SK-N-SH (cell line): ENCODE data around the gene CHERP. TPM values are rescaled to one million over a fixed set of nuclear protein-coding genes. Genes with fewer than 3 reads are reported as not detected.

Source experiments
- CTCF ChIA-PET: fragments of 300-600, 350-600 bp; formaldehyde crosslinking; extraction: SDS; loops from one replicate; lab custom pipeline; 2021; lab: Yijun Ruan, JAX
- POLR2A ChIA-PET: fragments of 350-600 bp; sonication (Branson Sonifier 250); formaldehyde crosslinking; extraction: SDS; loops from one replicate; lab custom pipeline; 2020; ENCODE audit warnings: antibody characterized with exemption, inconsistent platforms; lab: Yijun Ruan, JAX
- DNase-seq: peaks from one replicate; pipeline ENCODE4 v3.0.0; 2012
- H2AFZ ChIP-seq: fragments of 200-600 bp; sonication (generic); 2 replicates; pipeline ENCODE4 v1.8.1; 2016; ENCODE audit warnings: antibody characterized with exemption, mild to moderate bottlenecking, low read depth
- H3F3A ChIP-seq: fragments of 200-600 bp; sonication (generic); replicated peaks from 2 replicates; pipeline ENCODE3; 2016; ENCODE audit warnings: antibody characterized with exemption, mild to moderate bottlenecking; ENCODE audit not compliant: insufficient read depth
- H3K27ac ChIP-seq, 2 experiments: fragments of 200-500 bp in 1 of 2; fragments of 200-600 bp in 1 of 2; sonication (Bioruptor generic) in 1 of 2; sonication (generic), shearing (Covaris generic) in 1 of 2; 2 replicates each; pipeline versions ENCODE4 v1.5.1 to v1.6.1; 2014 to 2016; ENCODE audit warnings: low read depth in 2 of 2, inconsistent platforms in 1 of 2, low read length in 1 of 2, mild to moderate bottlenecking in 1 of 2, mixed read lengths in 1 of 2
- H3K27me3 ChIP-seq: fragments of 200-600 bp; sonication (generic), shearing (Covaris generic); 2 replicates; pipeline ENCODE4 v1.6.1; 2016; ENCODE audit warnings: mixed run types; ENCODE audit not compliant: insufficient read depth
- H3K36me3 ChIP-seq, 2 experiments: fragments of 200-500 bp in 1 of 2; fragments of 200-600 bp in 1 of 2; sonication (Bioruptor generic) in 1 of 2; sonication (generic) in 1 of 2; replicated peaks in 1 of 2; 2 replicates each; pipeline versions ENCODE3 to v1.5.1; 2014 to 2016; ENCODE audit warnings: low read length in 1 of 2, mild to moderate bottlenecking in 1 of 2; ENCODE audit not compliant: insufficient read depth in 2 of 2, control insufficient read depth in 1 of 2
- H3K4me1 ChIP-seq, 2 experiments: fragments of 200-500 bp in 1 of 2; fragments of 200-600 bp in 1 of 2; sonication (Bioruptor generic) in 1 of 2; sonication (generic), shearing (Covaris generic) in 1 of 2; 2 replicates each; pipeline versions ENCODE4 v1.5.1 to v1.6.1; 2014 to 2016; ENCODE audit warnings: low read depth in 1 of 2, low read length in 1 of 2, mixed run types in 1 of 2; ENCODE audit not compliant: insufficient read depth in 2 of 2, control insufficient read depth in 1 of 2
- H3K4me2 ChIP-seq: fragments of 200-600 bp; sonication (generic), shearing (Covaris generic); 2 replicates; pipeline ENCODE4 v1.6.1; 2017; ENCODE audit warnings: mixed run types
- H3K4me3 ChIP-seq, 2 experiments: fragments of 200-500 bp in 1 of 2; fragments of 200-600 bp in 1 of 2; sonication (Bioruptor generic) in 1 of 2; sonication (generic), shearing (Covaris generic) in 1 of 2; 2 replicates each; pipeline versions ENCODE4 v1.5.1 to v1.8.1; 2014 to 2016; ENCODE audit warnings: low read depth in 2 of 2, inconsistent platforms in 1 of 2, low read length in 1 of 2, mild to moderate bottlenecking in 1 of 2, mixed read lengths in 1 of 2, moderate library complexity in 1 of 2
- H3K79me2 ChIP-seq: fragments of 200-600 bp; sonication (generic); 2 replicates; pipeline ENCODE4 v1.8.1; 2017; ENCODE audit warnings: mild to moderate bottlenecking; ENCODE audit not compliant: insufficient read depth
- H3K9ac ChIP-seq: fragments of 200-600 bp; sonication (generic); 2 replicates; pipeline ENCODE4 v1.6.1; 2017; ENCODE audit warnings: mixed run types
- H3K9me2 ChIP-seq: fragments of 200-600 bp; sonication (generic); 2 replicates; pipeline ENCODE4 v1.6.1; 2017; ENCODE audit warnings: mixed run types
- H3K9me3 ChIP-seq: fragments of 200-600 bp; sonication (generic); 2 replicates; pipeline ENCODE4 v1.6.1; 2017; ENCODE audit warnings: mixed run types, mild to moderate bottlenecking, moderate library complexity
- H4K20me1 ChIP-seq: fragments of 200-600 bp; sonication (generic); 2 replicates; pipeline ENCODE4 v1.6.1; 2017; ENCODE audit warnings: mild to moderate bottlenecking, mixed run types; ENCODE audit not compliant: insufficient read depth
- CHD2 ChIP-seq: fragments of 150-350 bp; IDR thresholded peaks from 2 replicates; pipeline ENCODE4 v1.6.1; 2018; ENCODE audit warnings: low read length; ENCODE audit not compliant: partially characterized antibody
- FOSL2 ChIP-seq: IDR thresholded peaks from 2 replicates; pipeline ENCODE4 v1.4.0; 2012; ENCODE audit warnings: low read depth, mild to moderate bottlenecking, moderate library complexity, borderline replicate concordance
- FOXJ3 ChIP-seq: sonication (generic); formaldehyde crosslinking; IDR thresholded peaks from 2 replicates; pipeline ENCODE4 v1.5.1; 2020; ENCODE audit warnings: mild to moderate bottlenecking, missing genetic modification reagents
- FOXM1 ChIP-seq: IDR thresholded peaks from 2 replicates; pipeline ENCODE4 v1.4.0; 2012; ENCODE audit warnings: low read depth, mild to moderate bottlenecking
- MXI1 ChIP-seq: IDR thresholded peaks from 2 replicates; pipeline ENCODE4 v1.6.1; 2012; ENCODE audit warnings: mild to moderate bottlenecking, low read depth, low read length, improper control_type of control experiment
- RAD21 ChIP-seq: IDR thresholded peaks from 2 replicates; pipeline ENCODE4 v1.6.1; 2012; ENCODE audit warnings: mild to moderate bottlenecking, low read length
- SMC3 ChIP-seq: IDR thresholded peaks from 2 replicates; pipeline ENCODE4 v1.6.1; 2012; ENCODE audit warnings: low read depth, low read length, improper control_type of control experiment
- WGBS: methylation state at CpG from one replicate; pipeline ENCODE4 v1.1.6; 2017; ENCODE audit warnings: low lambda C conversion rate; 5-methylcytosine and 5-hydroxymethylcytosine counted together
- polyA plus RNA-seq, 3 experiments: library from polyadenylated mRNA; depleted of rRNA; stranded (reverse); fragments of >200 nt; gene quantifications; 2 replicates each; pipeline ENCODE4 v1.2.3, GENCODE V29; 2012
- TF ChIP-seq, protein P1 (sequence below): IDR thresholded peaks from 2 replicates; pipeline ENCODE4 v1.6.1; 2012; ENCODE audit warnings: mild to moderate bottlenecking, low read depth, low read length, moderate library complexity
- TF ChIP-seq, protein P2 (sequence below): IDR thresholded peaks from 2 replicates; pipeline ENCODE4 v1.4.0; 2012; ENCODE audit warnings: low read depth, borderline replicate concordance

The CHERP gene
- polyA plus RNA-seq, 1 of the 3 experiments (the other 2 are of a cell fraction), result 16.8 TPM

DNA sequence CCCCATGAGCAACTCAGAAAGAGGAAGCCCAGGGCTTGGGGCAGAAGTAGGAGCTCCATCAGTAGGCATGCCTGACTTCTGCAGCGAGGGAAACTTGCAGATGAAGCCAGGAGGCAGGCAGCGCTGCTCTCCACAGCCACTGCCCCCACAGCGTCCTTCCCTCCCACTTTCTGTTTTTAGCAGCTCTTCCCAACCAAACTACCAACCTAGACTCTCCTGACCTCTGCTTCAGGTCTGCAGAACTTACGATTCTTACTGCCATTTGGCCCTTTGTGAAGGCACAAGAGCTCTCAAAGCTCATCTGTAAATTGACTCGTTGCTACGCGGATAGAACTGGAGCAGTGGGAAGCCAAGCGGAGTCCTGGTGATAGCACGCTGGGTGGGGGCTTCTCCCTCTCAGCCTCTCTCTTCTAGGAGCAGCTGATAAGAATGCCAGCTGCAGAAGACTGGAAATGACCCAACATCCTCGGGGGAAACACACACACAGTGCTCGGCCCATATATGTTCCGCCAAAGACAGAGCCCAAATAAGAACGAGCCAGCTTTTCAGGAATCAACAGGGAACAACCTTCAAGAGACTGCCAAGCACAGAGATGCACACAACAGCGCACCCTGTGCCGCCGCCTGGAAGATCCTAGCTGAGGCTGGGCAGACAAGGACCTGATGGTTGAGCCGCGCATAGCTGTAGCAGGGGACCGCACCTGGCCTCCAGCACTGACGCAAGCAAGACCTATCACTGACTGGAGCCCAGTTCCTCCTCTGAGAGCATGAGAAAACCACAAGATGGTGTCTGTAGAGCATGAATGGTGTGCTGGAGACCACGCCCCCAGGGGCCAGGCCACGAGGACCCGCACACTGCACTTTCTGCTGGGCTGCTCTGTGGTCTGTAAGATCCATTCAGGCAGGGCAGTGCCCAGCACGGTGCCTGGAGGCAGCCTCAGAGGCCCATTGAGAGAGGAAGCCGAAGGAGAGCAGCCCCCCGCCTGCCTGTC, 45.9 kb upstream of the CHERP start:
- H3K27me3 ChIP-seq, result no peaks in the 10 kb centered on the region
- peaks cover 99% of the 10 kb centered on the region for H3K79me2 ChIP-seq
- H3K36me3 ChIP-seq, result no peaks in the 10 kb centered on the region
- no peak overlapping the region for H2AFZ ChIP-seq
- no peaks in the 10 kb centered on the region for H3K9me2 ChIP-seq
- WGBS, result 61% methylated on average over 15 of the region's 26 CpGs
- H3K4me1 ChIP-seq, result peaks cover 48 to 85% of the 10 kb centered on the region in 2 experiments
- peak; percentile 68 for DNase-seq
- H3K9ac ChIP-seq, result no peak overlapping the region
- no peaks in the 10 kb centered on the region for H3K9me3 ChIP-seq
- ChIA-PET POLR2A (interaction anchor here (0.8 to 1.9 kb wide), 3 partner anchors 11 to 40 kb away, joined by 3 to 10 read pairs (median 5); partner anchors contain the start of genes MED26 and SLC35E1), CTCF (interaction anchor here (1.0 to 3.5 kb wide), 3 partner anchors 10 to 61 kb away, joined by 3 to 12 read pairs (median 6); no protein-coding TSS in a partner anchor)
- peak overlapping the region in 1 of 2 experiments; percentile 19; a peak in 1 of 4 replicates for H3K4me3 ChIP-seq
- peak overlapping the region in 1 of 2 experiments; percentile 77; a peak in 2 of 4 replicates for H3K27ac ChIP-seq
- TF ChIP-seq RAD21 (peak; percentile 31; the same call in 1 of the 2 replicates), MXI1 (peak; percentile 18; the same call in 1 of the 2 replicates), FOXM1 (no peak)
- H3K4me2 ChIP-seq, result peak overlapping the region; percentile 7
- H3F3A ChIP-seq, result peaks cover 8% of the 10 kb centered on the region
- peaks cover 99% of the 10 kb centered on the region for H4K20me1 ChIP-seq

DNA sequence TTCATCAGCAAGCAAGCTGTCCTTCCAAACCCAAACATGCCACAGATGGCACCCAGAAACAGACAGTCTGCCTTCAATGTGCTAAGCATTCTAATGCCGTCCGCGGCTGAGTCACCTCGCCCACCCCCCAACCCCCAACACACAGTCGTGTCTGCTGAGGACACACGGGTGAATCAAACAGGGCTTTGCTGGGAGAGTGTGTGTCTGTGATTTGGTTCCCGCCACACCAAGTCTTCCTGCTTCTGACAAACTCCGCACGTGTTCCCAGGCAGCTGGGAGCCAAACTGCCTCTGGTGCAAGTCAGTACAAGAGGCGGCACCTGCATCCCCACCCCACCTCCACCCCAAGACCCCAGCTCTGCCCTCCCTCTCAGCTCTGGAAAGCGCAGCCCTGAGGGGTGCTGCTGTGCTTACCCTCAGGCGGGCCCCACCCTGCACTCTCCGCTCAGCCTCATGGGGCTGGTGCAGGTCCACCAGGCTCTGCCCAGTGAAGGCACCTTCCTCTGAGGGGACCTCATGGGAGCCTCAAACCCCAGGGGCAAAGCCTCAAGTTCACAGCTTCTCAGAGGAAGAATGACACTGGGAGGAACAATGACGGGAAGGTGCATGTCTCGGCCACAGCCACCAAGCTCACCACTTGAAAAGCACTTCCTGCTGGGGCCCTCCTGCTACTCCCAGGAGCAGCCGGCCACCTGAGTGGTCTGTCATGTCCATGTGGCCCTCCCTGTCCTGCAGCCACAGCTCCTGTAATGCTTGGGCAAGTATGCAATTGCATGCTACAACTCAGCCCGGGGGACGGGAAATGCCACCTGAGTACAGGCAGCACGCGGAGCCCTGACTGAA, 45.0 kb upstream of the CHERP start:
- no peaks in the 10 kb centered on the region for H3K9me2 ChIP-seq
- CTCF ChIA-PET, result interaction anchor here (1.0 to 1.2 kb wide), 2 partner anchors 9 to 60 kb away, joined by 3 to 6 read pairs; no protein-coding TSS in a partner anchor
- POLR2A ChIA-PET, result interaction anchor here (0.8 to 1.9 kb wide), 3 partner anchors 12 to 41 kb away, joined by 3 to 10 read pairs (median 5); partner anchors contain the start of genes MED26 and SLC35E1

DNA sequence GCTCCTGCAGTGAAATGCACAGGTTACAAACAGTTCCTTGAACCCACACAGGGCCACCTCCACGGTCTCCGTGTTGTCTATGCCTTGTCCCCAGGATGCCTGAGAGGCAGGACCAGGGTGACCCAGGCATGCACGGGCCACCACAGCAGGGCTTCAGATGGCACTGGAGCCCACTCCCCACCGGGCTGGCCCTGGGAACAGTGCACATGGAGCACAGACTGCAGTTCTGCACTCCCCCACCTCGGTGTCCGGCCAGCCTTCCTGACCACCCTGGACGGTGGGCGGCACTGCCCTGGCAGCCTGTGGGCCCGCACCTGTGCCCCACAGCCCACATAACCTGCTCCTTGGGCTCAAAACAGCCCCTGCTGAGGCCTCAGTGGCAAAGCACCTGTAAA, 44.2 kb upstream of the CHERP start:
- TF ChIP-seq CHD2, result no peak
- TF ChIP-seq, protein P1, sequence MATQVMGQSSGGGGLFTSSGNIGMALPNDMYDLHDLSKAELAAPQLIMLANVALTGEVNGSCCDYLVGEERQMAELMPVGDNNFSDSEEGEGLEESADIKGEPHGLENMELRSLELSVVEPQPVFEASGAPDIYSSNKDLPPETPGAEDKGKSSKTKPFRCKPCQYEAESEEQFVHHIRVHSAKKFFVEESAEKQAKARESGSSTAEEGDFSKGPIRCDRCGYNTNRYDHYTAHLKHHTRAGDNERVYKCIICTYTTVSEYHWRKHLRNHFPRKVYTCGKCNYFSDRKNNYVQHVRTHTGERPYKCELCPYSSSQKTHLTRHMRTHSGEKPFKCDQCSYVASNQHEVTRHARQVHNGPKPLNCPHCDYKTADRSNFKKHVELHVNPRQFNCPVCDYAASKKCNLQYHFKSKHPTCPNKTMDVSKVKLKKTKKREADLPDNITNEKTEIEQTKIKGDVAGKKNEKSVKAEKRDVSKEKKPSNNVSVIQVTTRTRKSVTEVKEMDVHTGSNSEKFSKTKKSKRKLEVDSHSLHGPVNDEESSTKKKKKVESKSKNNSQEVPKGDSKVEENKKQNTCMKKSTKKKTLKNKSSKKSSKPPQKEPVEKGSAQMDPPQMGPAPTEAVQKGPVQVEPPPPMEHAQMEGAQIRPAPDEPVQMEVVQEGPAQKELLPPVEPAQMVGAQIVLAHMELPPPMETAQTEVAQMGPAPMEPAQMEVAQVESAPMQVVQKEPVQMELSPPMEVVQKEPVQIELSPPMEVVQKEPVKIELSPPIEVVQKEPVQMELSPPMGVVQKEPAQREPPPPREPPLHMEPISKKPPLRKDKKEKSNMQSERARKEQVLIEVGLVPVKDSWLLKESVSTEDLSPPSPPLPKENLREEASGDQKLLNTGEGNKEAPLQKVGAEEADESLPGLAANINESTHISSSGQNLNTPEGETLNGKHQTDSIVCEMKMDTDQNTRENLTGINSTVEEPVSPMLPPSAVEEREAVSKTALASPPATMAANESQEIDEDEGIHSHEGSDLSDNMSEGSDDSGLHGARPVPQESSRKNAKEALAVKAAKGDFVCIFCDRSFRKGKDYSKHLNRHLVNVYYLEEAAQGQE, result no peak
- no peak for TF ChIP-seq SMC3
- TF ChIP-seq, protein P2, sequence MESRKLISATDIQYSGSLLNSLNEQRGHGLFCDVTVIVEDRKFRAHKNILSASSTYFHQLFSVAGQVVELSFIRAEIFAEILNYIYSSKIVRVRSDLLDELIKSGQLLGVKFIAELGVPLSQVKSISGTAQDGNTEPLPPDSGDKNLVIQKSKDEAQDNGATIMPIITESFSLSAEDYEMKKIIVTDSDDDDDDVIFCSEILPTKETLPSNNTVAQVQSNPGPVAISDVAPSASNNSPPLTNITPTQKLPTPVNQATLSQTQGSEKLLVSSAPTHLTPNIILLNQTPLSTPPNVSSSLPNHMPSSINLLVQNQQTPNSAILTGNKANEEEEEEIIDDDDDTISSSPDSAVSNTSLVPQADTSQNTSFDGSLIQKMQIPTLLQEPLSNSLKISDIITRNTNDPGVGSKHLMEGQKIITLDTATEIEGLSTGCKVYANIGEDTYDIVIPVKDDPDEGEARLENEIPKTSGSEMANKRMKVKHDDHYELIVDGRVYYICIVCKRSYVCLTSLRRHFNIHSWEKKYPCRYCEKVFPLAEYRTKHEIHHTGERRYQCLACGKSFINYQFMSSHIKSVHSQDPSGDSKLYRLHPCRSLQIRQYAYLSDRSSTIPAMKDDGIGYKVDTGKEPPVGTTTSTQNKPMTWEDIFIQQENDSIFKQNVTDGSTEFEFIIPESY, result no peak
- TF ChIP-seq FOSL2, result no peak
- TF ChIP-seq FOXJ3 (CRISPR knock-in tag), result no peak
- WGBS, result no CpG with 5 or more reads among the region's 9 CpGs
- Histone ChIP-seq H3F3A (peaks cover 8% of the 10 kb centered on the region), H3K9me3 (no peaks in the 10 kb centered on the region), H3K36me3 (no peaks in the 10 kb centered on the region), H3K4me3 (no peak overlapping the region), H3K27ac (no peak overlapping the region; a peak in 1 of 4 replicates), H3K4me1 (peaks cover 50 to 85% of the 10 kb centered on the region in 2 experiments), H3K27me3 (no peaks in the 10 kb centered on the region), H3K9me2 (no peaks in the 10 kb centered on the region), H3K4me2 (0 out of 2 replicates have a peak overlapping the region, but pooled peaks have one; percentile 7), H2AFZ (no peak overlapping the region), H3K79me2 (peaks cover 99% of the 10 kb centered on the region), H3K9ac (no peak overlapping the region), H4K20me1 (peaks cover 97% of the 10 kb centered on the region)
- CTCF ChIA-PET, result no interaction called here
- POLR2A ChIA-PET, result interaction anchor here (1.9 kb wide), 1 partner anchor 14 kb away, joined by 10 read pairs; the partner anchor contains the start of gene SLC35E1
- DNase-seq, result no peak

More for the DNA sequence above, 45.0 kb upstream of the CHERP start:
- Histone ChIP-seq H3K4me3 (no peak overlapping the region), H3K9me3 (no peaks in the 10 kb centered on the region), H3K27me3 (no peaks in the 10 kb centered on the region), H3F3A (peaks cover 8% of the 10 kb centered on the region), H4K20me1 (peaks cover 99% of the 10 kb centered on the region), H2AFZ (no peak overlapping the region), H3K4me1 (peaks cover 50 to 85% of the 10 kb centered on the region in 2 experiments), H3K27ac (peak overlapping the region in 1 of 2 experiments; percentile 77; a peak in 2 of 4 replicates), H3K79me2 (peaks cover 99% of the 10 kb centered on the region), H3K4me2 (peak overlapping the region; percentile 7; the same call in 1 of the 2 replicates), H3K36me3 (no peaks in the 10 kb centered on the region), H3K9ac (no peak overlapping the region)
- WGBS, result 69% methylated on average over 8 of the region's 20 CpGs
- TF ChIP-seq RAD21, result no peak
- TF ChIP-seq FOSL2, result peak; percentile 25; the same call in 1 of the 2 replicates
- TF ChIP-seq, all 33 proteins: peak for 1
- no peak for DNase-seq
